Ovary (tissue), 3 donors: Measurements from ENCODE around the gene TDRD10.

Experiments
- EP300 ChIP-seq: sonication (generic); formaldehyde crosslinking; IDR thresholded peaks from one replicate; pipeline ENCODE4 v1.6.1; 2017; ENCODE audit warnings: antibody characterized with exemption
- POLR2A ChIP-seq: fragments of 450-650 bp; IDR thresholded peaks from one replicate; pipeline ENCODE4 v1.6.1; 2017; ENCODE audit warnings: antibody characterized with exemption, mild to moderate bottlenecking, moderate library complexity
- TF ChIP-seq, protein P1 (sequence below), 3 donors: fragments of 450-650 bp in 2 of 3; fragments of 200-600 bp in 1 of 3; IDR thresholded peaks; one replicate each; pipeline versions ENCODE4 v1.5.1 to v1.8.0; 2016 to 2022; ENCODE audit warnings: antibody characterized with exemption in 3 of 3, mild to moderate bottlenecking in 1 of 3
- donor health status: DM: no; HTN: no; CAD: no.

DNA sequence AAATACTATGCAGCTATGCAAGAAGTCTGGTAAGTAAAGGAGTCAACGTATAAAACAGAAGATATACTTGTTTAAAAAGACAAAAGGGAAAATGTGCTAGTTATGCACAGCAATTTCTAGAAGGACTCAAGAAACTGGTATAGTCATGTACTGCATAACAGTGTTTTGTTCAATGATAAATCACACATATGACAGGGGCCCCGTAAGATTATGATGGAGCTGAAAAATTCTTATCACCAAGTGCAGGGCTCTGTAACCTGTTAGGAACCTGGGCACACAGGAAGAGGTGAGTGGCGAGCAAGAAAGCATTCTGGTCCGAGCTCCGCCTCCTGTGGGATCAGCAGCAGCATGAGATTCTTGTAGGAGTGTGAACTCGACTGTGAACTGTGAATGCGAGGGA lies 92.8 kb downstream of the TDRD10 start:
- TF ChIP-seq, protein P1, sequence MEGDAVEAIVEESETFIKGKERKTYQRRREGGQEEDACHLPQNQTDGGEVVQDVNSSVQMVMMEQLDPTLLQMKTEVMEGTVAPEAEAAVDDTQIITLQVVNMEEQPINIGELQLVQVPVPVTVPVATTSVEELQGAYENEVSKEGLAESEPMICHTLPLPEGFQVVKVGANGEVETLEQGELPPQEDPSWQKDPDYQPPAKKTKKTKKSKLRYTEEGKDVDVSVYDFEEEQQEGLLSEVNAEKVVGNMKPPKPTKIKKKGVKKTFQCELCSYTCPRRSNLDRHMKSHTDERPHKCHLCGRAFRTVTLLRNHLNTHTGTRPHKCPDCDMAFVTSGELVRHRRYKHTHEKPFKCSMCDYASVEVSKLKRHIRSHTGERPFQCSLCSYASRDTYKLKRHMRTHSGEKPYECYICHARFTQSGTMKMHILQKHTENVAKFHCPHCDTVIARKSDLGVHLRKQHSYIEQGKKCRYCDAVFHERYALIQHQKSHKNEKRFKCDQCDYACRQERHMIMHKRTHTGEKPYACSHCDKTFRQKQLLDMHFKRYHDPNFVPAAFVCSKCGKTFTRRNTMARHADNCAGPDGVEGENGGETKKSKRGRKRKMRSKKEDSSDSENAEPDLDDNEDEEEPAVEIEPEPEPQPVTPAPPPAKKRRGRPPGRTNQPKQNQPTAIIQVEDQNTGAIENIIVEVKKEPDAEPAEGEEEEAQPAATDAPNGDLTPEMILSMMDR (IDR thresholded peaks at IDR 0.05) = no peak
- TF ChIP-seq POLR2A (no peak), EP300 (no peak)
